ENCODE measurements around the gene EPHA10. TPM values are rescaled to one million over a fixed set of nuclear protein-coding genes. Genes with fewer than 3 reads are reported as not detected.
A peak's percentile ranks its signal among the peaks of the same experiment; 100 is the strongest.

EPHA10 gene
- total and polyA plus RNA-seq, 2 experiments from 2014 or later, result not detected

DNA sequence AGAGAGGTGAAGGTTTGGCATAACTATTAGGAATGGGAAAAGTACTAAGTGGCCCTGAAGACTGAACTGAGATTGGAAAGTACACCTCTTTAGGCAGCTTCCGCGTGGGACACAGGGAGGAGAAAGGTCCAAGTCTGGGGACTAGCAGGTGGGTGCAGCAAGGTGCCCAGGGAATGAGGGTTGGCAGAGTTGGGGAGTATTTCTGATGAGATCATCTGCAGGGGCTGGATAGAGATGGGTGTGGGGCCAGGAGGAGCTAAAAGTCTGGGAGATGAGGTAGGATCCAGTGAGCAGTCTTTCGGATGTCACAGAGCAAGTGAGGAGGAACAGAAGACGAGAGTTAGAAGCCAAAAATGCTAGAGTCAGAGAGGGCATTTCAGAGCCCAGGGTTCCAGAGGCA, 36.5 kb downstream of the EPHA10 start:
- H3K4me3 ChIP-seq, result no peak overlapping the region
- peaks cover 43% of the 10 kb centered on the region for H3K27me3 ChIP-seq (replicated peaks; ENCODE audit: insufficient read depth)
- no peaks in the 10 kb centered on the region for H4K20me1 ChIP-seq (ENCODE audit: insufficient read depth)
- TF ChIP-seq EZH2phosphoT487 (IDR thresholded peaks at IDR 0.05; ENCODE audit: insufficient read depth, low read depth) (no peak), EZH2 (IDR thresholded peaks at IDR 0.05; ENCODE audit: insufficient read depth, poor library complexity, severe bottlenecking) (no peak)
- no peak overlapping the region for H3K27ac ChIP-seq
- H3K36me3 ChIP-seq (ENCODE audit: low read depth), result no peaks in the 10 kb centered on the region
- no peak for DNase-seq
- H3K79me2 ChIP-seq (ENCODE audit: insufficient read depth), result no peaks in the 10 kb centered on the region
- H3K9me3 ChIP-seq (ENCODE audit: low read depth), result no peaks in the 10 kb centered on the region
- H3F3A ChIP-seq (ENCODE audit: insufficient read depth), result no peaks in the 10 kb centered on the region
- H3K9ac ChIP-seq, result no peak overlapping the region
- no peaks in the 10 kb centered on the region for H3K4me1 ChIP-seq (ENCODE audit: insufficient read depth)
- H3K9me2 ChIP-seq (ENCODE audit: insufficient read depth), result no peaks in the 10 kb centered on the region
- H3K4me2 ChIP-seq (ENCODE audit: unreplicated experiment), result no peak overlapping the region
- 34 to 41% methylated on average over 4 of the region's 4 CpGs for WGBS, 2 experiments (ENCODE audit: low coverage in 1 of 2, low lambda C conversion rate in 2 of 2, missing lambda C conversion rate in 2 of 2)
- no peak overlapping the region for H2AFZ ChIP-seq
- in situ Hi-C loops (cut with MboI), result no loop called here

DNA sequence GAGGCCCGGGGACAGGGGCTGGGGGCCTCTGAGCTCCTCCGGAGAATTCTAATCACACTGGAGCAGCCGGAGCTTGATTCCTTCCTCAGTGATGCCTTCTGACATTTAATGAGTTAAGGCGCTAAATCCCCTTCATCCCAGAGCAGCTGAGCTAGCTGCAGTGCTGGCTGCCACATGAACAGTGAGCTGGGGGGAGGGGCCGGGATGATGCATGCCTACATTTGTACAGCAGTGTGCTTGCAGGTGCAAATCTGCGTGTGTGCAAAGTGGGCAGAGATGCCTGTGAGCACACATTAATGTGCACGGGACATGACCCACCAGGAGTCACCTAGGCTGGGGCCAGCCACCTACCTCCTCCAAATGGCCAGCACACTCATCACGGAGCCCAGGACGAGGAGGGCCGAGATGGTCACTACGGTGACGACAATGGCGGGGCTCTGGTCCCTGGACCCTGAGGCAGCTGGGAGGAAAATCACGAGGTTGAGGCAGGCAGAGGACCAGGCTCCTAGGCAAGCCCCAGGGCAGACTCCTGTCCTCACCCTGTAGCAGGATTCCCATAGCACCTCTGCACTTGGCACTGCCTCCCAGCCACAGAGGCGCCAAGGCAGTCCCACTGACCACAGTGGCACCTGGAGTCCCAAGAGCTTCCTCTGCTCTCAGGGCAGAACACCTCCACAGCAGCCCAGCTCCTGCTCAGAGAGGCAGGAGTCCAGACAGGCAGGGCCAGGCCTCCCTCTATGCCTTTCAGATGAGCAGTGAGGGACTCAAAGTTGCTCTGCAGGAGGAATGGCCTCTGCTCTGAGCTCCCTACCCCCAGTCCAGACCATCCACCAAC, 38.0 kb downstream of the EPHA10 start:
- Histone ChIP-seq H3K4me1 (ENCODE audit: insufficient read depth) (no peaks in the 10 kb centered on the region), H3K27me3 (replicated peaks; ENCODE audit: insufficient read depth) (peaks cover 43% of the 10 kb centered on the region), H2AFZ (no peak overlapping the region), H3K4me3 (no peak overlapping the region), H3K79me2 (ENCODE audit: insufficient read depth) (no peaks in the 10 kb centered on the region), H3K27ac (no peak overlapping the region), H3K9ac (no peak overlapping the region), H3K4me2 (ENCODE audit: unreplicated experiment) (no peak overlapping the region), H3K9me2 (ENCODE audit: insufficient read depth) (no peaks in the 10 kb centered on the region), H3K9me3 (ENCODE audit: low read depth) (no peaks in the 10 kb centered on the region), H4K20me1 (ENCODE audit: insufficient read depth) (no peaks in the 10 kb centered on the region), H3K36me3 (ENCODE audit: low read depth) (no peaks in the 10 kb centered on the region), H3F3A (ENCODE audit: insufficient read depth) (no peaks in the 10 kb centered on the region)
- DNase-seq, result peak; percentile 8
- TF ChIP-seq EZH2phosphoT487 (IDR thresholded peaks at IDR 0.05; ENCODE audit: insufficient read depth, low read depth), result no peak
- no peak for TF ChIP-seq EZH2 (IDR thresholded peaks at IDR 0.05; ENCODE audit: insufficient read depth, poor library complexity, severe bottlenecking)
- in situ Hi-C loops (cut with MboI), result no loop called here
- 12 to 17% methylated on average over 15 of the region's 15 CpGs for WGBS, 2 experiments (ENCODE audit: low coverage in 1 of 2, low lambda C conversion rate in 2 of 2, missing lambda C conversion rate in 2 of 2)

DNA sequence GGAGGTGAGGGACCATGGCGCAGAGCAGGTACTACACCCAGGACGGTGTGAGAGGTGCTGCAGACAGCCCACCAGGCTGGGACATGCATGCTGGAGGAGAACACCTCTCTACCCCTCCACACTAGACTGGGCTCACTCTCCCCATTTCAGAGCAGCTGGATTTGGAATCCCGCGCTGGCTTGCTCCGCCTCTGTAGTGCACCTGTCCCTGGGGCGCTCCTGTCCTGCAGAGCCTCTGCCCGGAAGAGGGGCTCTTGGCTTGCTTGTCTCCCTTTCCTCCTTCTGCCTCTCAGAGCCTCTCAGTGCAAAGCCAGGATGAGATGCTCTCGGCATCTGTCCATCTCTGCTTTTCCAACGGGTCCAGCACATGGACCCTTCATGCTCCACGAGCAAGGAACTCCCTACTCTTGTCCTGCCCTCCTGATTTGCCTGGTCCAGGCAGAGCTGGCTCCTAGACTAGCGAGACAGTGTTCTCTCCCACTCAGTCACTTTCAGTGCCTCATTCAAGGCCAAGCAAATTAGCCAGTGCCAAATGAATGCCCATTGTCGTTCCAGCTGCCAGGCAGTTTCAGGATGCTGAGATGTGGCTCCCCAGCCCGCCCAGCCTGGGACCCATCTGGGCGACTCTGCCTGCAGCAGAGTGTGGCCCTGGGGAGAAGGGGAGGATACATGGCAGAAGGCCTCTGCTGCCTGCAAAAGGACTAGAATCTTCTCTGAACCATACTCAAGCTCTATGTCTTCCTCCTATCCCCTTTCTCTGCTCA, 38.9 kb downstream of the EPHA10 start:
- TF ChIP-seq EZH2 (IDR thresholded peaks at IDR 0.05; ENCODE audit: insufficient read depth, poor library complexity, severe bottlenecking), result no peak
- no peak for TF ChIP-seq EZH2phosphoT487 (IDR thresholded peaks at IDR 0.05; ENCODE audit: insufficient read depth, low read depth)
- peaks cover 43% of the 10 kb centered on the region for H3K27me3 ChIP-seq (replicated peaks; ENCODE audit: insufficient read depth)
- no peaks in the 10 kb centered on the region for H3K9me2 ChIP-seq (ENCODE audit: insufficient read depth)
- no peaks in the 10 kb centered on the region for H3F3A ChIP-seq (ENCODE audit: insufficient read depth)
- no peak overlapping the region for H3K27ac ChIP-seq
- H3K79me2 ChIP-seq (ENCODE audit: insufficient read depth), result no peaks in the 10 kb centered on the region
- H3K9ac ChIP-seq, result no peak overlapping the region
- H3K4me3 ChIP-seq, result no peak overlapping the region
- no peak overlapping the region for H3K4me2 ChIP-seq (ENCODE audit: unreplicated experiment)
- no peaks in the 10 kb centered on the region for H3K9me3 ChIP-seq (ENCODE audit: low read depth)
- WGBS, 2 experiments (ENCODE audit: low coverage in 1 of 2, low lambda C conversion rate in 2 of 2, missing lambda C conversion rate in 2 of 2), result 30% methylated on average over 12 to 14 of the region's 14 CpGs
- in situ Hi-C loops (cut with MboI), result no loop called here
- DNase-seq, result no peak
- no peaks in the 10 kb centered on the region for H3K36me3 ChIP-seq (ENCODE audit: low read depth)
- no peaks in the 10 kb centered on the region for H3K4me1 ChIP-seq (ENCODE audit: insufficient read depth)
- H2AFZ ChIP-seq, result no peak overlapping the region
- no peaks in the 10 kb centered on the region for H4K20me1 ChIP-seq (ENCODE audit: insufficient read depth)

DNA sequence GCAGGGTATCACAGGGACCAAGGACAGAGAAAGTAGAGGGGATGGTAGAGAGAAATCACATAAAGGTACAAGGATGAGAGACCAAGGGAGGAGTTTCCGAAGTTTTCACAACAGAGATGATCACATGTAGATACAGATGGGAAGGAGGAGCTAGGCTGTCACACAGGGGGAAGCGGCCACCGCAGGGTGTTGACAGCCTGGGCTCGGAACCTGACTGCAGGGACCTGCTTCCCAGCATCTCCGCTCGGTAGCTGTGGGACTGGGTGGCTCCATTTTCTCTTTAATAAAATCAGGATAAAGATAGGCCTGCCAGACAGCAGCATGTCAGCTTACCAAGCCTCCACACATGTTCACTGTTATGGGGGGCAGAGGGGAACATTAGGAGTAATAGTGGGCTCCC, 40.3 kb downstream of the EPHA10 start:
- no peak overlapping the region for H2AFZ ChIP-seq
- no peak for DNase-seq
- WGBS, 2 experiments (ENCODE audit: low coverage in 1 of 2, low lambda C conversion rate in 2 of 2, missing lambda C conversion rate in 2 of 2), result 63 to 66% methylated on average over 6 of the region's 6 CpGs
- no peaks in the 10 kb centered on the region for H3K36me3 ChIP-seq (ENCODE audit: low read depth)
- no peaks in the 10 kb centered on the region for H4K20me1 ChIP-seq (ENCODE audit: insufficient read depth)
- no peaks in the 10 kb centered on the region for H3K79me2 ChIP-seq (ENCODE audit: insufficient read depth)
- H3K4me2 ChIP-seq (ENCODE audit: unreplicated experiment), result no peak overlapping the region
- no peak overlapping the region for H3K9ac ChIP-seq
- H3K27ac ChIP-seq, result no peak overlapping the region
- in situ Hi-C loops (cut with MboI), result no loop called here
- H3K9me2 ChIP-seq (ENCODE audit: insufficient read depth), result no peaks in the 10 kb centered on the region
- H3K9me3 ChIP-seq (ENCODE audit: low read depth), result no peaks in the 10 kb centered on the region
- H3F3A ChIP-seq (ENCODE audit: insufficient read depth), result no peaks in the 10 kb centered on the region
- H3K27me3 ChIP-seq (replicated peaks; ENCODE audit: insufficient read depth), result peaks cover 32% of the 10 kb centered on the region
- H3K4me3 ChIP-seq, result no peak overlapping the region
- TF ChIP-seq EZH2 (IDR thresholded peaks at IDR 0.05; ENCODE audit: insufficient read depth, poor library complexity, severe bottlenecking), result no peak
- no peak for TF ChIP-seq EZH2phosphoT487 (IDR thresholded peaks at IDR 0.05; ENCODE audit: insufficient read depth, low read depth)
- H3K4me1 ChIP-seq (ENCODE audit: insufficient read depth), result no peaks in the 10 kb centered on the region
